ENCODE data around the gene ETV6. TPM values are rescaled to one million over a fixed set of nuclear protein-coding genes. Genes with fewer than 3 reads are reported as not detected.

Gene ETV6
- total RNA-seq, 4 donors from 2014 or later: 17.7 to 27.1 (median 25.0) TPM

GRCh38 chr12:11834931-11835330 lies 185.5 kb downstream of the ETV6 start:
- no peak overlapping the region for H3K4me3 ChIP-seq (ENCODE audit: low read depth, poor library complexity, severe bottlenecking)
- intact Hi-C loops (cut with DNase I; ENCODE audit: low total_unique reads): no loop called here
- DNase-seq (ENCODE audit: low spot score in 2 of 2): peak in 1 of 2 donors; percentile 9
- 76 to 78% methylated on average over 3 of the region's 3 CpGs for WGBS, 2 donors
- no peak for TF ChIP-seq CTCF (IDR thresholded peaks at IDR 0.05)
- no peak for TF ChIP-seq POLR2A (IDR thresholded peaks at IDR 0.05)

- no peak overlapping the region for H3K4me3 ChIP-seq (ENCODE audit: low read depth, poor library complexity, severe bottlenecking)
- TF ChIP-seq POLR2A (IDR thresholded peaks at IDR 0.05): no peak
- TF ChIP-seq CTCF (IDR thresholded peaks at IDR 0.05): no peak
- intact Hi-C loops (cut with DNase I; ENCODE audit: low total_unique reads): no loop called here
- peak in 1 of 2 donors; percentile 78 for DNase-seq (ENCODE audit: low spot score in 2 of 2)
- 73% methylated on average over 14 of the region's 14 CpGs for WGBS, 2 donors
Observed at GRCh38 chr12:11836282-11837151, 187.0 kb downstream of the ETV6 start.

GRCh38 chr12:11837216-11837934 lies 187.9 kb downstream of the ETV6 start:
- no peak overlapping the region for H3K4me3 ChIP-seq (ENCODE audit: low read depth, poor library complexity, severe bottlenecking)
- intact Hi-C loops (cut with DNase I; ENCODE audit: low total_unique reads): no loop called here
- DNase-seq (ENCODE audit: low spot score in 2 of 2): peak in 1 of 2 donors; percentile 13
- TF ChIP-seq CTCF (IDR thresholded peaks at IDR 0.05) (no peak), POLR2A (IDR thresholded peaks at IDR 0.05) (no peak)
- 44 to 56% methylated on average over 3 of the region's 3 CpGs for WGBS, 2 donors

- no peak overlapping the region for H3K4me3 ChIP-seq (ENCODE audit: low read depth, poor library complexity, severe bottlenecking)
- 45 to 48% methylated on average over 2 of the region's 2 CpGs for WGBS, 2 donors
- DNase-seq (ENCODE audit: low spot score in 2 of 2): peak in 1 of 2 donors; percentile 66
- no peak for TF ChIP-seq POLR2A (IDR thresholded peaks at IDR 0.05)
- intact Hi-C loops (cut with DNase I; ENCODE audit: low total_unique reads): no loop called here
Observed at GRCh38 chr12:11838403-11838802, 188.9 kb downstream of the ETV6 start.

DNA sequence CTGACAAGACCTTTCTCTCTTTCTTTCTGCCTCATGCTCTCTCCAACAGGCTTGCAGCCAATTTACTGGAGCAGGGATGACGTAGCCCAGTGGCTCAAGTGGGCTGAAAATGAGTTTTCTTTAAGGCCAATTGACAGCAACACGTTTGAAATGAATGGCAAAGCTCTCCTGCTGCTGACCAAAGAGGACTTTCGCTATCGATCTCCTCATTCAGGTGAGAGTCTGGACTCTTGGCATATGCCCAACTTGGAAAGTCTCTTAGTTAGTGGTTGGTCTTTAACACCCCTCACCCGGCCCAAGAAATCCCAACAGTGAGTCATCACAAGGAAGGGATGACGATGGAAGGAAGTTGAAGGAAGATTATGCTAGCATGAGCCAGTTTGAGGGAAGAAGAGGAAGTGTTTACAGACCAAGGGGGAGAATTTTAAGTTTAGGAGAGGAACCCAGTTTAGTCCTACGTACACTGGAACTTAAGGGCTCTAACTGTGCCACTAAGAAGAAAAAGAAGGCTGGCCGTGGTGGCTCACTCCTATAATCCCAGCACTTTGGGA lies 189.7 kb downstream of the ETV6 start:
- 67 to 69% methylated on average over 8 of the region's 8 CpGs for WGBS, 2 donors
- no peak overlapping the region for H3K4me3 ChIP-seq (ENCODE audit: low read depth, poor library complexity, severe bottlenecking)
- intact Hi-C loops (cut with DNase I; ENCODE audit: low total_unique reads): no loop called here
- DNase-seq (ENCODE audit: low spot score in 2 of 2): peak; percentile 50 to 61
- TF ChIP-seq CTCF (IDR thresholded peaks at IDR 0.05) (no peak), POLR2A (IDR thresholded peaks at IDR 0.05) (no peak)

DNA sequence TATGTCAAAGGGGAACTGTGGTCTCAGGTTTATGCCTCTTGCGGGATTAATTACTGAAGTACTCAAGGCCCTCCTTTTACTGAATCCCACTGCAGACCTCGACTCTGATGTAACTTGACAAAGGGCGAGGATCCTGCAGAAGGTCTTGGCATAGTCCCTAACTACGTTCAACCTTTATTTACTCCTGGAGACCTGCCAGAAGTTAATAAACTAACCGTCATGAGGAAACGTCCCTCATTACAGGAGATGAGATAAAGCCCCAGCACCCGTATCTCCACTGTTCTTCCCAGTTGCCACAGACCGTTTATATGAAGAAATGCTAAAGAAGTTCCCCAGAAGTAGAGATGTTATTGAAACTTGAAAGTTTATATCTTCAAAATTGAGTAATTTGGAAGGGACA lies 190.9 kb downstream of the ETV6 start:
- 59 to 66% methylated on average over 8 of the region's 8 CpGs for WGBS, 2 donors
- TF ChIP-seq CTCF (IDR thresholded peaks at IDR 0.05): no peak
- no peak for TF ChIP-seq POLR2A (IDR thresholded peaks at IDR 0.05)
- intact Hi-C loops (cut with DNase I; ENCODE audit: low total_unique reads): no loop called here
- H3K4me3 ChIP-seq (ENCODE audit: low read depth, poor library complexity, severe bottlenecking): no peak overlapping the region
- DNase-seq (ENCODE audit: low spot score in 2 of 2): peak in 1 of 2 donors; percentile 29

Measured in lower leg skin (tissue), 4 donors.